Thoracic aorta (tissue), 2 donors: ENCODE results near the gene EPHA4. TPM values are rescaled to one million over a fixed set of nuclear protein-coding genes. Genes with fewer than 3 reads are reported as not detected.

ENCODE experiments used
- ATAC-seq: fragments of 150-250 bp; one replicate; pipeline ENCODE4 v1.8.0; 2017; ENCODE audit warnings: low read depth; ENCODE audit not compliant: insufficient number of reproducible peaks, low FRiP score
- DNase-seq: peaks from one replicate; pipeline ENCODE4 v3.0.0-alpha.2; 2020; ENCODE audit warnings: low spot score
- H3K27ac ChIP-seq, 2 donors: fragments of 200-600 bp; sonication (generic); 1 replicate in 1 of 2; 2 replicates in 1 of 2; pipeline ENCODE4 v1.5.1; 2016; ENCODE audit warnings: mild to moderate bottlenecking in 2 of 2, moderate library complexity in 2 of 2
- H3K27me3 ChIP-seq: fragments of 200-600 bp; sonication (generic); replicated peaks from 2 replicates; pipeline ENCODE4 v1.6.0; 2016; ENCODE audit warnings: mild to moderate bottlenecking; ENCODE audit not compliant: insufficient read depth
- H3K36me3 ChIP-seq: fragments of 200-600 bp; sonication (generic); one replicate; pipeline ENCODE4 v1.5.1; 2016
- H3K4me1 ChIP-seq, 2 donors: fragments of 200-600 bp; sonication (generic); 1 replicate in 1 of 2; 2 replicates in 1 of 2; pipeline versions ENCODE4 v1.5.1 to v1.6.0; 2016; ENCODE audit warnings: low read depth in 2 of 2, mild to moderate bottlenecking in 1 of 2; ENCODE audit not compliant: control insufficient read depth in 1 of 2
- H3K4me3 ChIP-seq: fragments of 200-600 bp; sonication (generic); 2 replicates; pipeline ENCODE4 v1.5.1; 2016; ENCODE audit warnings: mild to moderate bottlenecking
- H3K9me3 ChIP-seq: fragments of 200-600 bp; sonication (generic); 2 replicates; pipeline ENCODE4 v1.5.1; 2016
- total RNA-seq, 2 donors: library from RNA; depleted of rRNA; stranded (reverse); fragments of >200 nt; gene quantifications; one replicate each; pipeline versions ENCODE4 v1.1.0 to v1.2.3, GENCODE V29; 2016
- TF ChIP-seq, protein P1 (sequence below): fragments of 200-600 bp; sonication (generic); IDR thresholded peaks from one replicate; pipeline ENCODE4 v1.5.1; 2019; ENCODE audit warnings: antibody characterized with exemption

The EPHA4 gene
- total RNA-seq, 2 donors from 2014 or later: 20.4 to 53.3 TPM

DNA sequence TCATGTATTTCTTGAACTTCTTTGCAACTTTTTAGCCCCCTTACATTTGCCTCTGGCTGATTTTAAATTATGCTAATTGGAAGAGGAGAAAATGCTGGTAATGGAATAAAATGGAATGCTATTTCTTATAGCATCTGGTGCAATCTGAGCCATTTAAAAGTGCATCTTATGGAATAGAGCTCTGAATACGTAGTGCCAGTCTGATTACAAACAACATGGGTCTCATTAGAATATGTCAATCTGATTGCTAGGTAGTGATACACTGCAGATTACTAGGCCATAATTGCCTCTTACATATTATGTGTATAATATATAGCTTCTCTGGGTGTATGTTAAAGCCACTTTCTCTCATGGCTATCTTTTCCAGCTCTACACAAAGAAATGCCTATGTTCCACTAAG, 159.1 kb downstream of the EPHA4 start:
- H3K9me3 ChIP-seq: no peaks in the 10 kb centered on the region
- ATAC-seq (no peak), DNase-seq (no peak)
- no peaks in the 10 kb centered on the region for H3K36me3 ChIP-seq
- H3K27me3 ChIP-seq: no peaks in the 10 kb centered on the region
- no peak overlapping the region for H3K4me3 ChIP-seq
- H3K4me1 ChIP-seq: no peaks in the 10 kb centered on the region
- H3K27ac ChIP-seq: no peak overlapping the region
- TF ChIP-seq, protein P1, sequence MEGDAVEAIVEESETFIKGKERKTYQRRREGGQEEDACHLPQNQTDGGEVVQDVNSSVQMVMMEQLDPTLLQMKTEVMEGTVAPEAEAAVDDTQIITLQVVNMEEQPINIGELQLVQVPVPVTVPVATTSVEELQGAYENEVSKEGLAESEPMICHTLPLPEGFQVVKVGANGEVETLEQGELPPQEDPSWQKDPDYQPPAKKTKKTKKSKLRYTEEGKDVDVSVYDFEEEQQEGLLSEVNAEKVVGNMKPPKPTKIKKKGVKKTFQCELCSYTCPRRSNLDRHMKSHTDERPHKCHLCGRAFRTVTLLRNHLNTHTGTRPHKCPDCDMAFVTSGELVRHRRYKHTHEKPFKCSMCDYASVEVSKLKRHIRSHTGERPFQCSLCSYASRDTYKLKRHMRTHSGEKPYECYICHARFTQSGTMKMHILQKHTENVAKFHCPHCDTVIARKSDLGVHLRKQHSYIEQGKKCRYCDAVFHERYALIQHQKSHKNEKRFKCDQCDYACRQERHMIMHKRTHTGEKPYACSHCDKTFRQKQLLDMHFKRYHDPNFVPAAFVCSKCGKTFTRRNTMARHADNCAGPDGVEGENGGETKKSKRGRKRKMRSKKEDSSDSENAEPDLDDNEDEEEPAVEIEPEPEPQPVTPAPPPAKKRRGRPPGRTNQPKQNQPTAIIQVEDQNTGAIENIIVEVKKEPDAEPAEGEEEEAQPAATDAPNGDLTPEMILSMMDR: no peak

DNA sequence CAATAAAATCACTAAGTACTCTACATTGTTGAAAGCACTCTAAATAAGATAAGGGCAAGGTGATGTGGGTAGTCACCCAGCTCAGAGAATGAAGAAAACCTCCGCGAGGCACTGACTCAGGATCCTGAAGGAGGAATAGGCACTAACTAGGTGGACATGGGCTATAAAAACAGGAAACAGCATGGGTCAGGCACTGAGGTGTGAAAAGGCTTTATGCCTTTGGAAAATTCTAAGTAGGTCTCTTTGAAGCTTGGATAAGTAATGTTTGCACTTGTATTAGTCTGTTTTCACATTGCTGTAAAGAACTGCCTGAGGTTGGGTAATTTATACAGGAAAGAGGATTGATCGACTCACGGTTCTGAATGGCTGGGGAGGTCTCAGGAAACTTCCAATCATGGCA, 161.6 kb downstream of the EPHA4 start:
- Histone ChIP-seq H3K36me3 (no peaks in the 10 kb centered on the region), H3K27ac (no peak overlapping the region), H3K4me1 (no peaks in the 10 kb centered on the region), H3K27me3 (no peaks in the 10 kb centered on the region), H3K4me3 (no peak overlapping the region), H3K9me3 (peaks cover 2% of the 10 kb centered on the region)
- no peak for DNase-seq
- ATAC-seq: no peak
- TF ChIP-seq, protein P1: no peak

GRCh38 chr2:221407765-221408164, 164.3 kb downstream of the EPHA4 start:
- DNase-seq (no peak), ATAC-seq (no peak)
- no peak overlapping the region for H3K4me3 ChIP-seq
- no peaks in the 10 kb centered on the region for H3K27me3 ChIP-seq
- H3K4me1 ChIP-seq: no peaks in the 10 kb centered on the region
- H3K27ac ChIP-seq: no peak overlapping the region
- TF ChIP-seq, protein P1: no peak
- peaks cover 2% of the 10 kb centered on the region for H3K9me3 ChIP-seq
- no peaks in the 10 kb centered on the region for H3K36me3 ChIP-seq

DNA sequence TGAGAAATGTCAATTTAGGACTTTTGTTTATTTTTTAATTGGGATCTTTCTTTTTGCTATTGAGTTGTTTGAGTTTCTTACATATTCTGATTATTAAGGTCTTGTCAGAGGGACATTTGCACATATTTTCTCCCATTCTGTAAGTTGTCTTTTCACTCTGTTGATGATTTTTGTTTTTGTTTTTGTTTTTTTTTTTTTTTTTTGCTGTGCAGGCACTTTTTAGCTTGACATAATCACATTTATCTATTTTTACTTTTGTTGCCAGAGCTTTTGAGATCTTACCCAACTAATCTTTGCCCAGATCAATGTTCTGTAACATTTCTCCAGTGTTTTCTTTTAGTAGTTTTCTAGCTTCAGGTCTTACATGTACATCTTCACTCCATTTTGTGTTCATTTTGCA, 166.6 kb downstream of the EPHA4 start:
- no peaks in the 10 kb centered on the region for H3K4me1 ChIP-seq
- no peaks in the 10 kb centered on the region for H3K27me3 ChIP-seq
- no peak overlapping the region for H3K4me3 ChIP-seq
- no peaks in the 10 kb centered on the region for H3K36me3 ChIP-seq
- no peak overlapping the region for H3K27ac ChIP-seq
- ATAC-seq (no peak), DNase-seq (no peak)
- H3K9me3 ChIP-seq: peaks cover 2% of the 10 kb centered on the region
- TF ChIP-seq, protein P1: no peak

DNA sequence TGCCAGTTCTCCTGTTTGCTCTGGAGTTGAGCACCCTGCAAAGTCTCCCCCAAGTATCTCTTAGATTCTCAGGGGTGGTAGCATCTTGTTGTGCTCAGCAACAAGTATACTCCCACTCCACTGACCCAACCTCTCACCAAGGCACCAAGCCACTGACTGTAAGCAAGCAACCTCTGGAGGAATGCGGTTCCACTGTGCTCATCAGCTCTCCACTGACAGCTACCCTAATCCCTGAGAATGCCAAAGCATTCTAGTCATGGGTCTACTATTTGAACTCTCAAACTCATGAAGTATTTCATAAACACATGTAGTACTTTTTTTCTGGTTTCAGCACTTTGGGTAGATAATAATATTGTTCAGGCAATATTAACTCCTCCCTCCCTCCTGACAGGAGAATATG, 170.0 kb downstream of the EPHA4 start:
- no peak for DNase-seq
- TF ChIP-seq, protein P1: no peak

More for the DNA sequence above, 170.0 kb downstream of the EPHA4 start:
- Histone ChIP-seq H3K4me1 (no peaks in the 10 kb centered on the region), H3K36me3 (no peaks in the 10 kb centered on the region), H3K4me3 (no peak overlapping the region), H3K27me3 (no peaks in the 10 kb centered on the region), H3K9me3 (peaks cover 2% of the 10 kb centered on the region), H3K27ac (no peak overlapping the region)
- ATAC-seq: no peak
